Measurements from ENCODE around the gene MMRN2.
"Not testable (repeated sequence)": the region's sequence is repeated elsewhere in the genome, so short reads cannot be mapped to it uniquely, and the experiment has no call there.

The MMRN2 gene, protein sequence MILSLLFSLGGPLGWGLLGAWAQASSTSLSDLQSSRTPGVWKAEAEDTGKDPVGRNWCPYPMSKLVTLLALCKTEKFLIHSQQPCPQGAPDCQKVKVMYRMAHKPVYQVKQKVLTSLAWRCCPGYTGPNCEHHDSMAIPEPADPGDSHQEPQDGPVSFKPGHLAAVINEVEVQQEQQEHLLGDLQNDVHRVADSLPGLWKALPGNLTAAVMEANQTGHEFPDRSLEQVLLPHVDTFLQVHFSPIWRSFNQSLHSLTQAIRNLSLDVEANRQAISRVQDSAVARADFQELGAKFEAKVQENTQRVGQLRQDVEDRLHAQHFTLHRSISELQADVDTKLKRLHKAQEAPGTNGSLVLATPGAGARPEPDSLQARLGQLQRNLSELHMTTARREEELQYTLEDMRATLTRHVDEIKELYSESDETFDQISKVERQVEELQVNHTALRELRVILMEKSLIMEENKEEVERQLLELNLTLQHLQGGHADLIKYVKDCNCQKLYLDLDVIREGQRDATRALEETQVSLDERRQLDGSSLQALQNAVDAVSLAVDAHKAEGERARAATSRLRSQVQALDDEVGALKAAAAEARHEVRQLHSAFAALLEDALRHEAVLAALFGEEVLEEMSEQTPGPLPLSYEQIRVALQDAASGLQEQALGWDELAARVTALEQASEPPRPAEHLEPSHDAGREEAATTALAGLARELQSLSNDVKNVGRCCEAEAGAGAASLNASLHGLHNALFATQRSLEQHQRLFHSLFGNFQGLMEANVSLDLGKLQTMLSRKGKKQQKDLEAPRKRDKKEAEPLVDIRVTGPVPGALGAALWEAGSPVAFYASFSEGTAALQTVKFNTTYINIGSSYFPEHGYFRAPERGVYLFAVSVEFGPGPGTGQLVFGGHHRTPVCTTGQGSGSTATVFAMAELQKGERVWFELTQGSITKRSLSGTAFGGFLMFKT

DNA sequence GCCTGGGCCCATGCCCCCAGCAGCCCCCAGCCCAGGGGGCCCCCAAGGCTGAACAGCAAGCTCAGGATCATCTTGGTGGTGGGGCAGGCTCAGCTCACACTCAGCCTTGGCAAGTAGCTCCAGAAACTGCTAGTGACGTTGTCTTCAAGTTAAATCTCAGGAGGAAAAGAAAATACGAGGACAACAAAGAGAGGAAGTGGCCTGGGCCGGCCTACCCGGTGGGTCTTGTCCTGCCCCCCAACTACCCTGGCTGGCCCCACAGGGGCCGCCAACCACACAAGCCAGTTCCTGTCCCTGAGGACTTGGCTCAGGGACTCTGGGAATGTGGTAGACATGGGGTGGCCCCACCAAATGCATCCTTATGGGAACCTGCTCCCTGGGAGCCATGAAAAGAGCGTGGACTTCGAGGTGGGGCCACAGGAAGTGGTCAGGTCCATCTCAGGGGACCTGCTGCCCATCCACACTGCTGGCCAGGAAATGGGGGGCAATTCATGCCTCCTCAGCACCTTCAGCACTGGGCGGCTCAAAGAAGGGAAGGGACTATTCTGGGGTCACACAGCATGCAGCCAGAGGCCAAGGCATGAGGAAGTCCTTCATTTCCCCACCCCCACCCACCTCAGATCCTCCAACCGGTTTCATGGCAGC is at the start of gene MMRN2:
MMRN2 (minus strand) TSS at position 145 of the 645 bp plus-strand sequence; CDS start at position 71, 74 bp downstream.
- intact Hi-C loops (cut with DNase I), result no loop called here
- peak in 3 of 10 donors; percentile 30 to 58 (median 49) for DNase-seq

DNA sequence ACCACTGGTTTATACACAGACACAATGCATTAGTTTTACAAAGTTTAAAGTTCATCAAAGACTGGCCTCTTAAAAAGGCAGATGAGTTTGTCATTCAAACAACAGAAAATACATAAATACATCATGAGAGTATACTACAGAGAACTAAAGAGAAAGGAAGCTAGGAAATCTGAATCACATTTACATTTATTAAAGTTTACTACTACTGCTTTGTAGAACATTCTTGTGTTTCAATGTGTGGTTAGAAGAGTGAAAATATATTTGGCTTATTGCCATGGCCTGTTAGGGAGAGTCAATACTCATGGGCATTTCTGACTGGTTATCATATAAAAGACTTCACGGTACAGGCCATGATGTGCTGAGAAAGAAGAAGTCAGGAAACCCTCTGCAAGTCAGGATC is 49.7 kb upstream of the MMRN2 start:
- intact Hi-C loops (cut with DNase I); DNase-seq: not testable (repeated sequence)

DNA sequence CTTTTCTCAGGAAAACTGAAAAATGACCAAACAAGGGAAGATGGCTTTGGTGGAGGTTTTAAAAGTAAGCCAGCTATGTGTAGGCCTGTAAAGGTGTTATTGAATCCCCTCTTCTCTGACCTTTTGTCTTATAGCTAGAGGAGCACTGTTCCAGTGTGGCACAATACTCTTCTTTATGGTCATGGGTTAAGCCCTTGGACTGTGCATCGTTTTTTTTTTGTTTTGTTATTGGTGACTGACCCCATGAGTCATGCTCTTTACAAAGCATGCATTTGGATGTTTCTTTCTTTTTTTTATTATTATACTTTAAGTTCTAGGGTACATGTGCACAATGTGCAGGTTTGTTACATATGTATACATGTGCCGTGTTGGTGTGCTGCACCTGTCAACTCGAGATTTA is 43.1 kb upstream of the MMRN2 start:
- DNase-seq, result no peak
- intact Hi-C loops (cut with DNase I), result no loop called here

DNA sequence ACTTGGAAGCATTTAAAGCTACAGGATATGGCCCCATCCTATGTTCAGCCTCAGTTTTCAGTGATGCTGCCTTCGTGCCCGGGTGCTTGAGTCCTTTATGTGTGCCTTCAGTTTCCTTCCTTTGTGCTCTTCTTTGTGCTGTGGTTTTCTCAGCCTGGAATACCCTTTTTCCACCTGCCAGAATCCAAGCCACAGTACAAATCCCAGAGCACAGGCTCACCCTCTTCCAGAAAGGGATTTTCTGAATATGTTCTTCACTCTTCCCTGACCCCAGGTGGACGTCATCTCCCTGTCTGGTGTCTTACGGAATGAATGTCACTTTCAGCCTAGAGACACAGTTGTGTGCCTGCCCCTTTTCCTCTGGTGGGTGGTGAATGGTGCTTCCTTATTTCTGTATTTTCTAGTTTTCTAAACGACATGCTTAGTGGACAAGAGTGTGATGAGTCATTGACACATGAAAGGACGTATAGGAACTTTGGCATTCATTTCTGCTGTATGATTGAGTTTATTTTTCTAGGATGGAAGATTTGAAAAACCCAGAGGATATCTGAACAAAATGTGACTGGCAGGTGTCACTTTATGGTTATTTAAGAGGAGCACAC is 42.5 kb upstream of the MMRN2 start:
- intact Hi-C loops (cut with DNase I); DNase-seq: not testable (repeated sequence)

DNA sequence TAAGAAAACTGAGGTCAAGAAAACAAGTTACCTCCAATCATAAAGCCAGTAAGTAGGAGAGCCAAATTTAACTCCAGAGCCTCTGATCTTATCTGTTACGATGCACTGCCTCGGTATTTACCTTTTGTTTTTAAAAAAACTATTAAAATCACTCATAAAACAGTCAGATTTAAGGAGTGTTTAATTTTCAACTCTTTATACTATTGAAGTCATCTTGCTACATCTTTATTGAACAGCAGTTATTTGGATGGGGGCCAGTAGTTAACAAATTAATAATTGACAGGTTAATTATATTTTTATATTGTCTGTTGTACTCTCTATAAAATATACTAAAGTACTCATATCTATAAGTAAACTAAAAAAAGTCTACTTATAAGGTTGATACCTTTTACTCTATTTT is 35.5 kb upstream of the MMRN2 start:
- DNase-seq, result no peak
- intact Hi-C loops (cut with DNase I), result no loop called here

DNA sequence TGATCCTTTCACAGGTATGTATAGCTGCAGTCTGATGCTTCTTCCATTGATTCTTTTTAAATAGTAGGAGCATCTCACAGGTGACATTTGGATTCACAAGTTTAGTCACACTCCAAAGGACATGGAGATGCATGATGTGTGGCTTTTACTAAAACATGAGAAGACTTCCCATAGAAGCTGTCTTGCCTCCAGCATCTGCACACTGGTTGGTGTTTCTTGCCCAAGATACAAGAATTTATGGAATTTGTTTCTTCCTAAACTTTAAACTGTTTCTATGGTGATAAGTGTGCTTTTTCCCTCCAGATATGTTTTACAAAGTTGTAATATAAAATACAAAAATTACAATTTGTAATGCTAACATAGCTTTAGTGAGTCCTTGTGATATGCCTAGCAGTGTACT is 35.0 kb upstream of the MMRN2 start:
- intact Hi-C loops (cut with DNase I), result no loop called here
- no peak for DNase-seq

DNA sequence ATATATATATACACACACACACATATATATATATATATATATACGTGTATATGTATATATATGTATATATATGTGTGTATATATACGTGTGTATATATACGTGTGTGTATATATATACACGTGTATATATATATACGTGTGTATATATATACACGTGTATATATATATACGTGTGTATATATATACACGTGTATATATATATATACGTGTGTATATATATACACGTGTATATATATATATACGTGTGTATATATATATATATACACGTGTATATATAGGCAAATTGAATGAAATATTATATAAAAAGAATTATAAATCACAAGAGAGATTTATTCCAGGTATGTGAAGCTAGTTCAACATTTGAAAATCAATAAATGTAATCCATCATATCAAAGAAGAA is 33.9 kb upstream of the MMRN2 start:
- intact Hi-C loops (cut with DNase I); DNase-seq: not testable (repeated sequence)

DNA sequence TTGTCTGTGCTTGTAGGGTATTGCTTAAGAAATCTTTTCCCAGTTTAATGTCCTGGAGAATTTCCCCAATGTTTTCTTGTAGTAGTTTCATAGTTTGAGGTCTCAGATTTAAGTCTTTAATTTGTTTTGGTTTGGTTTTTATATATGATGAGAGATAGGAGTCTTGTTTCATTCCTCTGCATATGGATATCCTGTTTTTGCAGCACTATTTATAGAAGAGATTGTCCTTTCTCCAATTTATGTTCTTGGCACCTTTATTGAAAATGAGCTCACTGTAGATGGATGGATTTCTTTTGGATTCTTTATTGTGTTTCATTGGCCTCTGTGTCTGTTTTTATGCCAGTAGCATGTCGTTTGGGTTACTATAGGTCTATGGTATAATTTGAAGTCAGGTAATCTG is 31.1 kb upstream of the MMRN2 start:
- no peak for DNase-seq
- intact Hi-C loops (cut with DNase I), result no loop called here

DNA sequence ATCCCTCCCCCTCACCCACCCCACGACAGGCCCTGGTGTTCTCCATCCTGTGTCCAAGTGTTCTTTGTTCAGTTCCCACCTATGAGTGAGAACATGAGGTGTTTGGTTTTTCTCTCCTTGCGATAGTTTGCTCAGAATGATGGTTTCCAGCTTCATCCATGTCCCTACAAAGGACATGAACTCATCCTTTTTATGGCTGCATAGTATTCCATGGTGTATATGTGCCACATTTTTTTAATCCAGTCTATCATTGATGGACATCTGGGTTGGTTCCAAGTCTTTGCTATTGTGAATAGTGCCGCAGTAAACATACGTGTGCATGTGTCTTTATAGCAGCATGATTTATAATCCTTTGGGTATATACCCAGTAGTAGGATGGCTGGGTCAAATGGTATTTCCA is 27.1 kb upstream of the MMRN2 start:
- DNase-seq; intact Hi-C loops (cut with DNase I): not testable (repeated sequence)

DNA sequence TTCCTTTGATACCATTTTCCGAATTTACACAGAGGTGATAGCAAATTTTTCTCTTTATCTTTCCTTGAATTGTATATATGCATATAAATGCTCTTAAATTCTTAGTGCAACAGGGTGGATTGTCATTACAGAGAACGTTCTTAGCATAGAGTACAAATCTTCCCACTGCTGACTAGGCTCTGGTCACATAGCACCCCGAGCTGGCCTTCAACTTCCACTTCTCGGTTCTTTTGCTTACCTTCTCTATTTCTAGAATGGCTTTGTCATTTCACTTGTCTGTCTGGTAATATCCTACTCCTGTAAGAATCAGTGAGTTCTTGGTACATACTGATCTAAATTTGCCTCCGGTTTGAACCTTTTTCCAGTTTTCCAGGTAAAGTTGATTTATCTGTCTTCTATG is 24.3 kb upstream of the MMRN2 start:
- intact Hi-C loops (cut with DNase I), result no loop called here
- DNase-seq, result peak in 1 of 10 donors; percentile 30

DNA sequence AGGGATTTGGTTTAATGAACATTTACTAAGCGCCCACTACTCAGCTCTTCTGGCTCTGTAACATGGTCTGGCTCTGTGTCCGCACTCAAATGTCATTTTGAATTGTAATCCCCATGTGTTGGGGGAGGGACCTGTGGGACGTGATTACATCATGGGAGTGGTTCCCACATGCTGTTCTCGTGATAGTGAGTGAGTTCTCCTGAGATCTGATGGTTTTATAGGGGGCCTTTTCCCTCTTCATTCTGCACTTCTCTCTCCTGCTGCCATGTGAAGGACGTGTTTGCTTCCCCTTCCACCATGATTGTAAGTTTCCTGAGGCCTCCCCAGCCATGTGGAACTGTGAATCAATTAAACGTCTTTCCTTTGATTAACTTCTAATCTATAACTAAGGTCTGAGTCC is 23.6 kb upstream of the MMRN2 start:
- intact Hi-C loops (cut with DNase I); DNase-seq: not testable (repeated sequence)

DNA sequence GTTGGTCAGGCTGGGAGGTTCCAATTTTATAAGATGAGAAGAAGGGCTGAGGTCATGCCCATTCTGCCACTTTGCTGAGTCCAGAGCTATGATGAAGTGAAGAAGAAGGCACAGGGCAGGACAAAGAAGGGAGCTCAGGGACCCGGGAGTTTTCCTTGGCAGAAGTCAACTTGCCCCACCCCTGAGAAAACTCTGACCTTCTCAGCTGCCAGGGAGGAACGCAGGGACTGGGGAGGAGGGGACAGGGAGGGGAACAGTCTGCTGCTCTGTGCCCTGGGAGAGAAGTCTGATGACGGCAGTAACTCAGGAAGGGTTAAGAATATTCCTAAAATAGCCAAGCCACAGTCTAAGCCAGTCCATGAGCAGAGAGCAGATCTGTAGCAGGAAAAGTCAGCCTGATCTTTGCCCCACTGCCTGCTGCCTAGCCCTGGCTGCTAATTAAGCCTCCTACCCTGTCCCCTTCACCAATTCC is 22.6 kb upstream of the MMRN2 start:
- peak in 1 of 10 donors; percentile 43 for DNase-seq
- intact Hi-C loops (cut with DNase I), result no loop called here

DNA sequence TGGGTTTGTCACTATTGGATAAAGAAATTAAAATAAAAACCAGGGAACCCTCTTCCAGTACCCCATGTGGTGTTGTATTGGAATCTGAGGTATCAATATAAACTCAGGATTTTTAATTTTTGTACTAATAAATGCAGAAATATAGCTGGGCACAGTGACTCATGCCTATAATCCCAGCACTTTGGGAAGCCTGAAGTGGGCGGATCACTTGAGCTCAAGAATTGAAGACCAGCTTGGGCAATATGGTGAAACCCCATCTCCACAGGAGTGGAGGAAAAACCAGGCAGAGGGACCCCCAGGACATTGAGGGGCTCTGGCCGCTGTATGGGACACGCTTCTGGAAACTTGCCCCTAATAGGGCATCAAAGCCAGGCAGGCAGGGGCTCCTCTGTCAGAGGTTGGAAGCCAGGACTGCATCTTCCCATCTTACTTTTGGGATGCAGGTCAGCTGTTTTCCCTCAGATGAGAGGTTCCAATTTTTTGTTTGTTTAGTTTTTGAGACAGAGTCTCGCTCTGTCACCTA is 21.9 kb upstream of the MMRN2 start:
- intact Hi-C loops (cut with DNase I), result no loop called here
- DNase-seq, result peak in 1 of 10 donors; percentile 43

DNA sequence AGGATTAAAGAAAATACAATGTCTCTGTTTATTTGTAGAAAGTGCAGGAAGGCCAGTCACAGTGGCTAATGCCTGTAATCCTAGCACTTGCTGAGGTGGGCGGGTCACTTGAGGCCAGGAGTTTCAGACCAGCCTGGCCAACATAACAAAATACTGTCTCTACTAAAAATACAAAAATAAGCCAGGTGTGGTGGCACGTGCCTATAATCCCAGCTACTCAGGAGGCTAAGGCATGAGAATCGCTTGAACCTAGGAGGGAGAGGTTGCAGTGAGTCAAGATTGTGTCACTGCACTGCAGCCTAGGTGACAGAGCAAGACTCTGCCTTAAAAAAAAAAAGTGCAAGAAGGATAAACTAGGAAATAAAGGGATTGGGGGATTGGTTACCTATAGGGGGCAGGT is 21.0 kb upstream of the MMRN2 start:
- DNase-seq, result peak in 1 of 10 donors; percentile 19
- intact Hi-C loops (cut with DNase I), result not testable (repeated sequence)

DNA sequence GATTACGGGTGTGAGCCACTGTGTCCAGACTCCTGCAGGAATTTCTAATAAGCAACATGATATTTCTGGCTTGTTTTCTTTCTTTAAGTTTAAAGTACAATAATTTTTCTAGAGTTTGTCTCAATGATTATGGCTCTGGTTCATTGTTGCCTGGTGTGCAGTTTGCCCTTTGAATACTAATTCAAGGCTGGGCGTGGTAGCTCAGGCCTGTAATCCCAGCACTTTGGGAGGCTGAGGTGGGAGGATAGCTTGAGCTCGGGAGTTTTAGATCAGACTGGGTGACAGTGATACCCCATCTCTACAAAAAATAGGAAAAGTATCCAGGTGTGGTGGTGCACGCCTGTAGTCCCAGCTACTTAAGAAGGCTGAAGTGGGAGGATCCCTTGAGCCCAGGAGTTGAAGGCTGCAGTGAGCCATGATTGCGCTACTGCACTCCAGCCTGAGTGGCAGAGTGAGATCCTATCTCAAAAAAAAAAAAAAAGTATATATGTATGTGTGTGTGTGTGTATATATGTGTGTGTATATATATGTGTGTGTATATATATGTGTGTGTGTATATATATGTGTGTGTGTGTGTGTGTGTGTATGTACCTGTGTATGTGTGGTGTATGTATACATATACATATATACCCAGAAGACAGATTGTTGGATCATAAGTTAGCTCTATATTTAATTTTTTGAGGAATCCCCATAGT is 19.1 kb upstream of the MMRN2 start:
- intact Hi-C loops (cut with DNase I), result no loop called here

DNA sequence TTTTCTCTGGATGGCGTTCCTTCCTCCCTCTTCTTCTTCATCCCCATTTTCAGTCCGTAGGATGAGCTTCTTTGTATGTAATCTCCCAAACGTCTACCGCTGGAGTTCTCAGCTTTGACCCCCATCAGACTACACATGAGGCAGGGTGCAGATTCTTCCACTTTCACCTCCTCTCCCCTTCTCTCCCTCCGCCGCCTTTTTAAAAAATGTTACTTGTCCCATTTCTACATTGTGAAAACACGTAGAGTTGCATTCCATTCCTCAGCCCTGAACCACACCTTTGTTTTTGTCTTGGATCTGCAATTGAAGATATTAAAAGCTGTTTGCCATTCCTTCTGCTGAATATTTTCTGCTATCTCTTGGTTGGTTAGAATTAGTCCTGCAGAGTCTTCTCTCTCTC is 17.1 kb upstream of the MMRN2 start:
- intact Hi-C loops (cut with DNase I), result no loop called here
- DNase-seq, result no peak

More for the DNA sequence above, 19.1 kb upstream of the MMRN2 start:
- peak in 2 of 10 donors; percentile 40 to 48 for DNase-seq

DNA sequence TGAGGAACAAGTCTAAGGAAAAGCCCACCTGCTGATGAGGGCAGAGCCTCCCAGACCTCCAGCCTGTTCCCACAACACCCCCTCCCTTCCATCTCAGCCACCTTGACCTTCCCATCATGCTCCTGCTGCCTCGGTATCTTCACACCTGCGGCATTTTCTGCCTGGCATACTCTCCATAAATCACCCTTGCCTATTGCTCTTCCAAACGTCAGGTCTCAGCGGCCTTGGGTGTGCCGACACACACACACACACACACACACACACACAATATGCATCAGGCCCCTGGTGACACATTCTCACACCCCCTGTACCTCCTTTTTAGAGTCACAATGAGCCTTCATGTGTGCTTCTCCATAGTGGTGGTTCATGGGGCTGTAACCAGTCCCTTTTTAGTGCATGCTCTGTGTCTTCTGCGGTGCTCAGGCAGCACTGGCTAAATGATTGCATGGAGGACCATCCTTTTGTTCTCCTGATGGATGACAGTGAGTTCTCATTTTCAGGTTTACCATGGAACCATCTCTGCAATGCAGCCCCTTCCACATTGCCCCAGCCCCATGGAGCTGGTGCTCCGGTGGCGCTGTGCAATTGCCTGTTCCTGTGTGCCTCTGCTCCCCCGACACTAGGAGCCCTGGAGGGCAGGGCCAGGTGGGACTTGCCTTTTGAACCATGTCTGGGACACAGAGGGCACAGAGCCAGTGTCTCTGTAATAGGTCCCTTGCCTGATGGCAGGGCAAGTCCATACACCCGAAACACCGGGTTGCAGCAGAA is 15.4 kb upstream of the MMRN2 start:
- intact Hi-C loops (cut with DNase I), result no loop called here

DNA sequence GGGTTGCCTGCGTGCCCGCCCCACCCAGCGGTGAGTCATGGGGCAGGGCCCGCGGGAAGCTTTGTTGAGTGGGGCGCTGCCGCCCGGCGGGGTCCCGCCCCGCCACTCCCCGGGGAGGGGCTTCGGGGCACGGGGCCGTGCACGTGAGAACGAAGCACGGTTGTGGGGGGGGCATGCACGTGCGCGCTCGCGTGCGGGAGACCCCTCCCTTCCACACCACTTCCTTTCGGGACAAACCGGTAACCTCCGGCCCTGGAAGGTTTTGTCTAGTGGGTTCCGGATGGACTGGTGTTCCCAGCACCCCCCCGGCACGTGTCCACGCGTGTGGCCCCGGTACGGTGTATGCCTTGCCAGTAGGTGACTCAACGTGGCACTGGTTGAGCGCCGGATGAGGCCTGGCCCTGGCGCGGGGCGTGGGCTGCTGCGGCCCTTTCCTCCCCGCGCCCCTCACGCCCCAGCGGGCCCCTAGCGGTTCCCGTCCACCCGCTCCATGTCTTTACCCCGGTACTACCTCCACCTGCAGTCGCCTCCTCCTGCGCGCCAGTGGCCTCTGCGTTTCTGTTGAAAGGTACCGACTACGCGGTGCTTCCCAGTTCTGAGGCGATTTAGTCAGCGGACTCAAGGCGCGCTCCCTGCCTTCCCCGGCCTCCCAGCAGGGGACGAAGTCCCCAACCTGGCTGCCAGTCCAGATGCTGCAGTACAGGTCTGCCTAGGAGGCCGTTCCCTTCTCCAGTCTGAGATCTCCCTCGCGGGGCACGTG is 14.0 kb upstream of the MMRN2 start:
- DNase-seq, result peak in 6 of 10 donors; percentile 39 to 91 (median 70)
- intact Hi-C loops (cut with DNase I), result no loop called here

More for the DNA sequence above, 15.4 kb upstream of the MMRN2 start:
- peak in 2 of 10 donors; percentile 42 to 68 for DNase-seq
